H9 (cell line): Measurements from ENCODE around the gene SLC46A2. TPM values are rescaled to one million over a fixed set of nuclear protein-coding genes. Genes with fewer than 3 reads are reported as not detected.

Experiments used
- DNase-seq: peaks from one replicate; pipeline ENCODE4 v3.0.0-alpha.2; 2017
- H2AFZ ChIP-seq: one replicate; pipeline ENCODE4 v1.6.1; 2013; ENCODE audit warnings: mild to moderate bottlenecking, low read length, control low read depth, moderate library complexity
- H2AK5ac ChIP-seq: 2 replicates; pipeline ENCODE4 v1.6.1; 2013; ENCODE audit warnings: low read length, control low read depth, mixed read lengths; ENCODE audit not compliant: insufficient read length
- H2BK120ac ChIP-seq: one replicate; pipeline ENCODE4 v1.6.1; 2013; ENCODE audit warnings: low read depth, mild to moderate bottlenecking, low read length, control low read depth, inconsistent platforms; ENCODE audit not compliant: poor library complexity, severe bottlenecking
- H2BK12ac ChIP-seq: 2 replicates; pipeline ENCODE4 v1.6.1; 2013; ENCODE audit warnings: low read length, control low read depth, mixed read lengths, low read depth; ENCODE audit not compliant: insufficient read length
- H2BK15ac ChIP-seq: 2 replicates; pipeline ENCODE4 v1.6.1; 2013; ENCODE audit warnings: low read depth, low read length, control low read depth
- H2BK20ac ChIP-seq: one replicate; pipeline ENCODE4 v1.6.1; 2013; ENCODE audit warnings: low read depth, mild to moderate bottlenecking, low read length, control low read depth, inconsistent platforms; ENCODE audit not compliant: poor library complexity, severe bottlenecking
- H2BK5ac ChIP-seq: 2 replicates; pipeline ENCODE4 v1.6.1; 2013; ENCODE audit warnings: low read length, control low read depth, mixed read lengths; ENCODE audit not compliant: insufficient read length
- H3K14ac ChIP-seq: 2 replicates; pipeline ENCODE4 v1.6.1; 2013; ENCODE audit warnings: low read length, control low read depth; ENCODE audit not compliant: insufficient read depth
- H3K18ac ChIP-seq: 2 replicates; pipeline ENCODE4 v1.6.1; 2013; ENCODE audit warnings: low read depth, mild to moderate bottlenecking, mixed read lengths, low read length, control low read depth; ENCODE audit not compliant: insufficient read length
- H3K23ac ChIP-seq: 2 replicates; pipeline ENCODE4 v1.6.1; 2013; ENCODE audit warnings: low read length, control low read depth, mixed read lengths, low read depth; ENCODE audit not compliant: insufficient read length
- H3K23me2 ChIP-seq: 2 replicates; pipeline ENCODE4 v1.6.1; 2013; ENCODE audit warnings: low read depth, mild to moderate bottlenecking, mixed read lengths, low read length, control low read depth; ENCODE audit not compliant: insufficient read length, poor library complexity, severe bottlenecking
- H3K27ac ChIP-seq: 2 replicates; pipeline ENCODE4 v1.5.1; 2013; ENCODE audit warnings: low read length, control low read depth, mixed read lengths, low read depth; ENCODE audit not compliant: insufficient read length
- H3K27me3 ChIP-seq: 2 replicates; pipeline ENCODE4 v1.6.1; 2013; ENCODE audit warnings: low read length, control low read depth, inconsistent platforms; ENCODE audit not compliant: insufficient read depth
- H3K4ac ChIP-seq: 2 replicates; pipeline ENCODE4 v1.6.1; 2013; ENCODE audit warnings: low read depth, mild to moderate bottlenecking, control low read depth, inconsistent platforms, low read length, moderate library complexity
- H3K4me1 ChIP-seq: 2 replicates; pipeline ENCODE4 v1.6.1; 2013; ENCODE audit warnings: low read length, control low read depth, inconsistent platforms; ENCODE audit not compliant: insufficient read depth
- H3K4me2 ChIP-seq: 2 replicates; pipeline ENCODE4 v1.6.1; 2013; ENCODE audit warnings: low read length, control low read depth, mixed read lengths; ENCODE audit not compliant: insufficient read length, insufficient read depth
- H3K56ac ChIP-seq: 2 replicates; pipeline ENCODE4 v1.6.1; 2013; ENCODE audit warnings: low read depth, mild to moderate bottlenecking, mixed read lengths, low read length, control low read depth; ENCODE audit not compliant: insufficient read length
- H3K79me1 ChIP-seq: 2 replicates; pipeline ENCODE4 v1.6.1; 2013; ENCODE audit warnings: low read depth, mild to moderate bottlenecking, moderate library complexity, low read length, control low read depth, inconsistent platforms; ENCODE audit not compliant: insufficient read depth, poor library complexity, severe bottlenecking
- H3K79me2 ChIP-seq: 2 replicates; pipeline ENCODE4 v1.6.1; 2013; ENCODE audit warnings: low read length, control low read depth, inconsistent platforms; ENCODE audit not compliant: insufficient read depth
- H3K9ac ChIP-seq: 2 replicates; pipeline ENCODE4 v1.6.1; 2013; ENCODE audit warnings: low read length, control low read depth, mixed read lengths; ENCODE audit not compliant: insufficient read length; ENCODE audit errors: extremely low read depth
- H3K9me3 ChIP-seq: one replicate; pipeline ENCODE4 v1.6.1; 2013; ENCODE audit warnings: low read depth, low read length, inconsistent platforms; ENCODE audit not compliant: control insufficient read depth
- H3T11ph ChIP-seq: one replicate; pipeline ENCODE4 v1.6.1; 2013; ENCODE audit warnings: mild to moderate bottlenecking, low read length, control low read depth, inconsistent platforms
- H4K20me1 ChIP-seq: one replicate; pipeline ENCODE4 v1.6.1; 2013; ENCODE audit not compliant: control insufficient read depth, insufficient read length, insufficient read depth
- H4K5ac ChIP-seq: 2 replicates; pipeline ENCODE4 v1.6.1; 2013; ENCODE audit warnings: low read depth, mild to moderate bottlenecking, mixed read lengths, low read length, control low read depth; ENCODE audit not compliant: insufficient read length
- H4K8ac ChIP-seq: replicated peaks from 2 replicates; pipeline ENCODE4 v1.6.1; 2013; ENCODE audit warnings: low read length, control low read depth, mixed read lengths, low read depth; ENCODE audit not compliant: insufficient read length
- H4K91ac ChIP-seq: 2 replicates; pipeline ENCODE4 v1.6.1; 2013; ENCODE audit warnings: low read depth, mild to moderate bottlenecking, moderate library complexity, mixed read lengths, low read length, control low read depth; ENCODE audit not compliant: insufficient read length
- H3K27ac Mint-ChIP-seq, 3 experiments: 2 replicates in 2 of 3; 3 replicates in 1 of 3; pipeline ENCODE4 v1.8.0; 2020 to 2021; ENCODE audit warnings: mixed read lengths in 3 of 3, mild to moderate bottlenecking in 1 of 3, moderate library complexity in 1 of 3
- H3K27me3 Mint-ChIP-seq: 2 replicates; pipeline ENCODE4 v1.8.0; 2021; ENCODE audit warnings: low read depth, mild to moderate bottlenecking, moderate library complexity, mixed read lengths
- H3K36me3 Mint-ChIP-seq, 3 experiments: 2 replicates in 2 of 3; 3 replicates in 1 of 3; pipeline ENCODE4 v1.8.0; 2020 to 2021; ENCODE audit warnings: low read depth in 3 of 3, mixed read lengths in 3 of 3; ENCODE audit not compliant: insufficient read depth in 1 of 3
- H3K4me1 Mint-ChIP-seq, 2 experiments: 2 replicates each; pipeline ENCODE4 v1.8.0; 2020; ENCODE audit warnings: mixed read lengths in 2 of 2
- H3K4me3 Mint-ChIP-seq, 2 experiments: 2 replicates in 1 of 2; 3 replicates in 1 of 2; pipeline ENCODE4 v1.8.0; 2020 to 2021; ENCODE audit warnings: mild to moderate bottlenecking in 2 of 2, mixed read lengths in 2 of 2, moderate library complexity in 1 of 2
- H3K9me3 Mint-ChIP-seq, 2 experiments: 2 replicates in 1 of 2; 3 replicates in 1 of 2; pipeline ENCODE4 v1.8.0; 2020; ENCODE audit warnings: mild to moderate bottlenecking in 2 of 2, mixed read lengths in 2 of 2, moderate library complexity in 1 of 2
- CTCF ChIP-seq: fragments of 200-600 bp; sonication (generic); conservative IDR thresholded peaks from 3 replicates; pipeline ENCODE4 v1.8.0; 2021; ENCODE audit warnings: antibody characterized with exemption, mild to moderate bottlenecking
- WGBS: extraction: QIAGEN DNeasy Blood & Tissue Kit; methylation state at CpG from one replicate; pipeline ENCODE4 v1.1.7; 2013; ENCODE audit warnings: missing lambda C conversion rate, low lambda C conversion rate, mixed read lengths; ENCODE audit not compliant: insufficient read length; ENCODE audit errors: extremely low coverage; 5-methylcytosine and 5-hydroxymethylcytosine counted together
- total RNA-seq: library from RNA; stranded (reverse); gene quantifications from 2 replicates; pipeline ENCODE4 v1.2.1, GENCODE V29; 2021

The SLC46A2 gene
- total RNA-seq, 1 experiment from 2014 or later = not detected

DNA sequence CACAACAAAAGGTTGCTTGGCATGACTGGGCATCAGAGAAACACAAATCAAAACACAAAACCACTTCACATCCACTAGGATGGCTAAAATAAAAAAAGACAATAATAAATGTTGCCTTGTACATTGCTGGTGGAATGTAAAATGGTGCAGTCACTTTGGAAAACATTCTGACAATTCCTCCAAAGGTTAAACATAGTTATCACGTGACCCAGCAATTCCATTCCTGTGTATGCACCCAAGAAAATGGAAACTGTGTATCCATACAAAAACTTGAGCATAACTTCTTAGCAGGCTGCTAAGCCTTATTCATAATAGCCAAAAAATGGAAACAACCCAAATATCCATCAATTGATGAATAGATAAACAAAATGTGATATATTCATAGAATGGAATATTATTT, 10.2 kb upstream of the SLC46A2 start:
- Histone ChIP-seq H3K27me3 (no peaks in the 10 kb centered on the region), H3K4ac (no peak overlapping the region), H3K9me3 (no peaks in the 10 kb centered on the region), H4K20me1 (no peaks in the 10 kb centered on the region), H3K4me1 (no peaks in the 10 kb centered on the region), H3K79me2 (no peaks in the 10 kb centered on the region), H2BK15ac (no peak overlapping the region), H3K4me2 (no peak overlapping the region), H4K91ac (no peak overlapping the region), H4K8ac (no peak overlapping the region), H3K14ac (no peak overlapping the region), H2AFZ (no peak overlapping the region), H3K79me1 (no peaks in the 10 kb centered on the region), H2BK20ac (no peak overlapping the region), H2BK120ac (no peak overlapping the region), H3K56ac (no peak overlapping the region), H2BK5ac (no peak overlapping the region), H3K23me2 (no peaks in the 10 kb centered on the region), H3T11ph (no peak overlapping the region), H3K9ac (no peak overlapping the region), H2BK12ac (no peak overlapping the region), H4K5ac (no peak overlapping the region), H2AK5ac (no peak overlapping the region), H3K18ac (no peak overlapping the region), H3K27ac (no peak overlapping the region), H3K23ac (no peak overlapping the region)
- WGBS = no CpG with 5 or more reads among the region's 1 CpG
- TF ChIP-seq CTCF = no peak
- Mint-ChIP-seq H3K4me3 (no peak overlapping the region), H3K36me3 (peaks cover 0 to 7% (median 0%) of the 10 kb centered on the region in 3 experiments; a peak in 2 of 7 replicates), H3K27ac (no peak overlapping the region), H3K4me1 (0 out of 4 replicates have a peak, but pooled peaks cover 0 to 2% of the 10 kb centered on the region in 2 experiments), H3K9me3 (no peaks in the 10 kb centered on the region), H3K27me3 (peaks cover 22% of the 10 kb centered on the region)
- no peak for DNase-seq
